ENCODE results near the gene MVK.

GRCh38 chr12:109572506-109572845 is 1.1 kb upstream of the MVK start:
- TF ChIP-seq, protein P1, sequence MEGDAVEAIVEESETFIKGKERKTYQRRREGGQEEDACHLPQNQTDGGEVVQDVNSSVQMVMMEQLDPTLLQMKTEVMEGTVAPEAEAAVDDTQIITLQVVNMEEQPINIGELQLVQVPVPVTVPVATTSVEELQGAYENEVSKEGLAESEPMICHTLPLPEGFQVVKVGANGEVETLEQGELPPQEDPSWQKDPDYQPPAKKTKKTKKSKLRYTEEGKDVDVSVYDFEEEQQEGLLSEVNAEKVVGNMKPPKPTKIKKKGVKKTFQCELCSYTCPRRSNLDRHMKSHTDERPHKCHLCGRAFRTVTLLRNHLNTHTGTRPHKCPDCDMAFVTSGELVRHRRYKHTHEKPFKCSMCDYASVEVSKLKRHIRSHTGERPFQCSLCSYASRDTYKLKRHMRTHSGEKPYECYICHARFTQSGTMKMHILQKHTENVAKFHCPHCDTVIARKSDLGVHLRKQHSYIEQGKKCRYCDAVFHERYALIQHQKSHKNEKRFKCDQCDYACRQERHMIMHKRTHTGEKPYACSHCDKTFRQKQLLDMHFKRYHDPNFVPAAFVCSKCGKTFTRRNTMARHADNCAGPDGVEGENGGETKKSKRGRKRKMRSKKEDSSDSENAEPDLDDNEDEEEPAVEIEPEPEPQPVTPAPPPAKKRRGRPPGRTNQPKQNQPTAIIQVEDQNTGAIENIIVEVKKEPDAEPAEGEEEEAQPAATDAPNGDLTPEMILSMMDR (IDR thresholded peaks at IDR 0.05) = no peak
- TF ChIP-seq POLR2A (IDR thresholded peaks at IDR 0.05) = no peak

Data from tibial nerve (tissue), 3 donors.